Liver (tissue), 3 donors: Measurements from ENCODE around the gene IKZF3.

Experiments
- CTCF ChIP-seq: fragments of 150-350 bp; IDR thresholded peaks from 2 replicates; pipeline ENCODE4 v1.5.1; 2017; ENCODE audit warnings: improper control_type of control experiment, low read depth, low read length; ENCODE audit not compliant: missing input control
- GABPA ChIP-seq, 2 donors: IDR thresholded peaks in 1 of 2; conservative IDR thresholded peaks in 1 of 2; 2 replicates each; pipeline ENCODE4 v1.6.1; 2016; ENCODE audit warnings: antibody characterized with exemption in 2 of 2, mild to moderate bottlenecking in 1 of 2, moderate library complexity in 1 of 2
- JUND ChIP-seq, 2 donors: IDR thresholded peaks; 2 replicates each; pipeline ENCODE4 v1.6.1; 2016; ENCODE audit warnings: antibody characterized with exemption in 2 of 2
- MAX ChIP-seq: IDR thresholded peaks from 2 replicates; pipeline ENCODE4 v1.6.1; 2016; ENCODE audit warnings: antibody characterized with exemption
- REST ChIP-seq: IDR thresholded peaks from 2 replicates; pipeline ENCODE4 v1.6.1; 2016; ENCODE audit warnings: antibody characterized with exemption, mild to moderate bottlenecking
- ZBTB33 ChIP-seq: IDR thresholded peaks from 2 replicates; pipeline ENCODE4 v1.6.1; 2016; ENCODE audit warnings: antibody characterized with exemption
- donor health status: healthy.
- donor health status: healthy.

GRCh38 chr17:39744836-39745215 is 119.3 kb downstream of the IKZF3 start:
- TF ChIP-seq CTCF (no peak), MAX (no peak), JUND (IDR thresholded peaks at IDR 0.05) (no peak), ZBTB33 (no peak), REST (no peak), GABPA (IDR thresholded peaks at IDR 0.05 in 1 of 2, conservative IDR thresholded peaks at IDR 0.05 in 1 of 2) (no peak)
